HL-60 (cell line): Measurements from ENCODE around the gene PAK3.

Experiments
- DNase-seq, 2 experiments: peaks; one replicate each; pipeline ENCODE4 v3.0.0-alpha.2; 2010 to 2020; ENCODE audit warnings: low read depth in 1 of 2, low spot score in 1 of 2
- H3K27ac ChIP-seq: fragments of 250-450 bp; sonication (Bioruptor Pico); replicated peaks from 2 replicates; pipeline ENCODE4 v1.5.1; 2020; ENCODE audit warnings: mild to moderate bottlenecking, moderate library complexity
- H3K27me3 ChIP-seq: fragments of 250-450 bp; sonication (Bioruptor Pico); 2 replicates; pipeline ENCODE4 v1.5.1; 2021; ENCODE audit warnings: mild to moderate bottlenecking, moderate library complexity; ENCODE audit not compliant: insufficient read depth, poor library complexity, severe bottlenecking
- H3K4me3 ChIP-seq: replicated peaks from 2 replicates; pipeline ENCODE4 v1.5.1; 2011; ENCODE audit warnings: mild to moderate bottlenecking, control low read depth, low read length; ENCODE audit not compliant: insufficient read depth
- CTCF ChIP-seq: IDR thresholded peaks from one replicate; pipeline ENCODE4 v1.5.1; 2011; ENCODE audit warnings: low read length, control low read depth, inconsistent platforms; ENCODE audit not compliant: insufficient read depth
- GABPA ChIP-seq: IDR thresholded peaks from 2 replicates; pipeline ENCODE4 v1.6.1; 2012; ENCODE audit warnings: low read depth
- POLR2AphosphoS5 ChIP-seq: IDR thresholded peaks from 2 replicates; pipeline ENCODE4 v1.6.1; 2012; ENCODE audit warnings: low read depth
- REST ChIP-seq: IDR thresholded peaks from 2 replicates; pipeline ENCODE4 v1.6.1; 2012; ENCODE audit warnings: low read depth; ENCODE audit not compliant: insufficient replicate concordance
- SPI1 ChIP-seq: IDR thresholded peaks from 2 replicates; pipeline ENCODE4 v1.6.1; 2012; ENCODE audit warnings: low read depth, mild to moderate bottlenecking, borderline replicate concordance

PAK3 gene

DNA sequence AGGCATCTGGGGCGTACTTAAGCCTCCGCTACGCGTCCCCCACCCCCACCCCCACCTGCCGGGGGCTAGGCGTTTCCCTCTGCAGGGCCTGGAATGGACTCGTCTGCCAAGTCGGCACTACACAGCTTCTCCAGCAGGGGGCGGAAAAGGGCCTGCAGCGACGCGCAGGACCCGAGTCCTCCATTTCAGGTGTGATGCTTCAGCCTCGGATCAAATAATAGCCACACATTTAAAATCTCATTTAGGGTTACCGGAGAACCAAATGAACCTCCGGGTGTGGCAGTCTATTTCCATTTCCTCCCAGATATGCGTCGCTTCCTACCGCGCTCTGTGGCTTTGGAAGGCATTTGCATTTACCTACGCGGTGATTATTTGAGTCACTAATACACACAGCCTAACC is 2.9 kb downstream of the PAK3 start:
- TF ChIP-seq REST, result no peak
- no peak for TF ChIP-seq GABPA
- TF ChIP-seq CTCF, result peak; percentile 43
- TF ChIP-seq POLR2AphosphoS5, result no peak
- TF ChIP-seq SPI1, result no peak
- Histone ChIP-seq H3K4me3 (no peak overlapping the region), H3K27ac (no peak overlapping the region), H3K27me3 (peaks cover 5% of the 10 kb centered on the region)
- peak; percentile 10 to 44 for DNase-seq

DNA sequence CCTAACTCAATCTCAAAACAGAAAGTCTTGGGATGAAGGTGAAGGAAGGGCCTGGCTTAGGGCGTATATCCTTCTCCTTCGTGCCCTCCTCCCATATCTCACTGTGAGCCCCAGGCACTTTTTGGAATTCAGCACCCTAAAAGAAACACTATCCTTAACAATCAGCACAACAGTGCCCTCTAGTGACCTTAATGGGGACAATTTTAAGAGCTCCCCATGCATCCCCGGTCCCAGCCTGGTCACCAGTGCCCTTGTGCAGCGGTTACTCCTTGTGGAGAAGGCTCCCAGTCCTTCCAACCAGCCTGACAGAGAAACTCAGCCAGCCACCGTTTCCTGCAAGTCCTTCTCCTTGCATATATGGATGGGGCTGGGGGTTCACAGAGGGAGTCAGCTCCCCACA is 4.2 kb downstream of the PAK3 start:
- no peak overlapping the region for H3K4me3 ChIP-seq
- peaks cover 4% of the 10 kb centered on the region for H3K27me3 ChIP-seq
- DNase-seq, result peak in 1 of 2 experiments; percentile 26
- TF ChIP-seq CTCF (no peak), POLR2AphosphoS5 (no peak), GABPA (no peak), SPI1 (no peak), REST (no peak)
- H3K27ac ChIP-seq, result no peak overlapping the region

DNA sequence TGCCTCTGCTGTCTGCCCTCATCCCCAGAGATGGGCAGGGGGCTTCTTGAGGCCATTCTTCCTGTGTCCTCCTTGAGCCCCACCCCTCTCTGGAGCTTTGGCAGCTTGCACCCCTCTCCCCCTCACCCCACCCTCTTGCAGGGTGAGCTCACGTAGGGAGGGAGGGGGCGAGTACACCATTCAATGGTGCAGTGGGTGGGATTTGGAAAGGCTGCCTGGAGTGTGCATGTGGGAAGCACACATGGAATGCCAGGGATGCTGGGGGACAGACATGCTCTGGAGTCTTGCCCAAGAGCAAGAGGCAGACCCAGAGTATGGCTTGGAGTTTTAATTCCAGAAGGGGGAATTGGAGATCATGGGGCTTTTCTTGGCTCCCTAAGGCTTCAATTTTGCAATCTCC is 5.6 kb downstream of the PAK3 start:
- no peak for DNase-seq
- no peak for TF ChIP-seq SPI1
- Histone ChIP-seq H3K27ac (no peak overlapping the region), H3K27me3 (no peaks in the 10 kb centered on the region), H3K4me3 (no peak overlapping the region)

DNA sequence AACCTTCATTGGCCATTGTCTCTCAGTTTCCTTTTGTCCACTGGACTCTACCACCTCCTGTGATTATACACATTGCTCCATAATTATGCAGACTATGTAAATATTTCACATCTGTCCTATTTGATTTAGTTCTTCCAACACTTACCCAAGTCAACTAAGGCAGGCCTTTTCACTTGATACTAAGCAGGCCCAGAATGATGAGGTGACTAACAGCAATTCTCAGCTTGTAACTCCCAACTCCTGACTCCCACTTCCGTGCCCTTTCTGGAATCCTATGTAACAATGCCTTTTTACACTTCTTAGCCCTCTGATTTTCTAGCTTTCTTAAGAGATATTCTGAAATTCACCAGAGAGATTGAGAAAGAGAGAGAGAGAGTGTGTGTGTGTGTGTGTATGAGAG is 6.6 kb downstream of the PAK3 start:
- no peak for TF ChIP-seq REST
- TF ChIP-seq SPI1, result no peak
- TF ChIP-seq POLR2AphosphoS5, result no peak
- TF ChIP-seq CTCF, result no peak
- TF ChIP-seq GABPA, result no peak
- DNase-seq, result no peak
- Histone ChIP-seq H3K27me3 (no peaks in the 10 kb centered on the region), H3K4me3 (no peak overlapping the region), H3K27ac (no peak overlapping the region)
